Hair follicular keratinocyte (primary cell): Measurements from ENCODE around the gene DOLK. TPM values are rescaled to one million over a fixed set of nuclear protein-coding genes. Genes with fewer than 3 reads are reported as not detected.

Experiments
- total RNA-seq: library from RNA; depleted of rRNA; stranded (reverse); fragments of >200 nt; gene quantifications from 2 replicates; pipeline ENCODE4 v1.2.3, GENCODE V29; 2015

DOLK gene
- total RNA-seq = 17.6 and 24.6 TPM in 2 replicates

DNA sequence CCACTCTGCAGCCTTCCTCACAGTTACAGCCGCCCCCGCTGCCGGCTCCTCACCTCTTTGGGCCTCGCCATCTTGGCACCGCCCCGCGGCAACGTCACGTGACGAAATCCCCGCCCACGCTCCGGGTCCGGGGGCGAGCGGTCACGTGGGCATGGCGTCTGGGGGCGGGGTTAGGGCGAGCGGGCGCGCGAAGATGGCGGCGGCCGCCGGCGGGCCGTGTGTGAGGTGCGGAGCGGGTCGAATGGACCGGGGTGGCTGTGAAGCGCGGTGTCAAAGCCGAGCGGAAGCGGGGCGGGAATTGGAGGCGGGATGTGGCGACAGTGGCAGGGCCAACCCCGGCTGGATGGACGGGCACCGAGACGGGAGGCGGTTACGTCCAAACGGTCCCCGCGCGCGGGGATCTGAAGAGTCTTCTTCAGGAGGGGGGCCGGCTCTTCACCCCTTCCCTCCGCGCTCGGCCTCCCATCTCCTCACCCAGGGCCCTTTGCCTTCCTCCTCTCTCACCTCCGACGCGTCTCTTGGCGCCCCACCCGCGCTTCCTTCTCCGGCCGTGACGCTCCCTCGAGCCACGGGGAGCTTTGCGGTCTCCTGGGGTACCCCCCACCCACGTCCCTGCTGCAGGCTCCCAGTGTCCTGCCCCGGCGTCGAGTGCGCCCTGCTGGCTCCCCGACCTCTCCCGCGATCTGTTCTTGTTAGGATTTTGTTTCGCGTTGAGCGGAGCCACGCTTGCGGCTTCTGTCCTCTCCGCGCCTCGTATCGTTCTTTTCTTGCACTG lies at the start of gene DOLK, which contains the start of gene NUP188:
Gene DOLK, minus strand, starts transcription at position 77 of the 775 bp plus-strand sequence. CDS start 300 bp downstream, outside the sequence.
Gene NUP188, plus strand, starts transcription at position 173 of the 775 bp plus-strand sequence. Its CDS starts 21 bp downstream, at position 194.

DNA sequence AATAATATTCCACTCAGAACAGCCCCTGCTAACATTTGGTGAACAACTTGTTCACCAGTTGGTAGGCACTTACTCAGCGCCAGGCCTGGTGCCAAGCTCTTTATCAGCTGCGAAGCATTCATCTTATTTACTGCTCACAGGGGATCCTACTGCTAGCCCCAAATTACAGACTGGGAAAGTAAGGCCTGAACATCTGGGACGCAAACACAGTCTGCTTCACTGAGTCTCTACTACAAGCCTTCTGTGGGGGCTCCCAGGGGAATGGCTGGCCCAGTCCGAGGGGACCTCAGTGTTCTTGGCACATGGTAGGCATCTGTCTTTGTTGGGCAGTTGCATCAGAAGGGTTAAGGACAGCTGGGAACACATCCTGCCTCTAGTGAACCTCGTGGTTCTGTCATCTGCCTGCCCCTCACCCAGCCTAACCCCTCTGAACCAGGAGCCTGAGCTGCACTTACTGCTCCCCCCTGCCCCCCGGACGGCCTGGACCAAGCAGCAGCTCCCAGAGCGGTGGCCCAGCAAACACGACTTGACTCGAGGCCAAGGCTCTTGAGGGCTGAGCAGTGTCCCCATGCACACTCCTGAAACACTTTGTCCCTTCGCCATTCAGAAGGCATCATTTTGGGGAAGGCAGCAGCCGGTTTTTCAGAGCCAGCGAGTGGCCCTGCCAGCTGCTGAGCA lies 26.9 kb downstream of the DOLK start, which contains the start of gene PHYHD1:
Gene PHYHD1, plus strand, starts transcription at position 602 of the 678 bp plus-strand sequence. CDS start 1,342 bp downstream, outside the sequence.

Other genes with a start within 250 kb of the DOLK start
- 4.8 and 7.6 TPM in 2 replicates for gene PKN3, start 245.1 kb downstream of the DOLK start, total RNA-seq
- gene ZDHHC12, start 223.5 kb downstream of the DOLK start, total RNA-seq = 93.0 and 161 TPM in 2 replicates
- gene ZER1, start 175.7 kb downstream of the DOLK start, total RNA-seq = 26.0 and 26.9 TPM in 2 replicates
- 7.0 and 15.4 TPM in 2 replicates for gene TBC1D13, start 160.3 kb downstream of the DOLK start, total RNA-seq
- gene ENDOG, start 129.1 kb downstream of the DOLK start, total RNA-seq = 32.5 and 44.9 TPM in 2 replicates
- gene SPOUT1, start 117.8 kb downstream of the DOLK start, total RNA-seq = 14.2 and 34.4 TPM in 2 replicates
- 12.5 and 19.3 TPM in 2 replicates for gene KYAT1, start 65.7 kb downstream of the DOLK start, total RNA-seq
- gene LRRC8A, start 65.5 kb downstream of the DOLK start, total RNA-seq = 126 and 152 TPM in 2 replicates
- gene PHYHD1, start 26.6 kb downstream of the DOLK start, total RNA-seq = 3.2 and 7.5 TPM in 2 replicates
- gene NUP188, start 96 bp upstream of the DOLK start, total RNA-seq = 32.5 and 45.4 TPM in 2 replicates
- 37.9 and 46.2 TPM in 2 replicates for gene SH3GLB2, start 80.7 kb upstream of the DOLK start, total RNA-seq
- 15.8 and 18.7 TPM in 2 replicates for gene MIGA2, start 89.0 kb upstream of the DOLK start, total RNA-seq
- gene DOLPP1, start 133.5 kb upstream of the DOLK start, total RNA-seq = 13.0 and 20.9 TPM in 2 replicates
- 14.1 and 32.8 TPM in 2 replicates for gene CRAT, start 163.2 kb upstream of the DOLK start, total RNA-seq
- 76.2 and 97.7 TPM in 2 replicates for gene PTPA, start 163.8 kb upstream of the DOLK start, total RNA-seq
- 30.1 and 45.1 TPM in 2 replicates for gene IER5L, start 230.7 kb upstream of the DOLK start, total RNA-seq